Activated T-helper 9 cell treated with anti-CD3 and anti-CD28 coated beads, Interleukin-2, amount 50 U/mL, for 16 hours (primary cell): Measurements from ENCODE around the gene UBXN11.
"Not testable (repeated sequence)": the region's sequence is repeated elsewhere in the genome, so short reads cannot be mapped to it uniquely, and the experiment has no call there.

Experiments
- DNase-seq: peaks from one replicate; pipeline ENCODE4 v3.0.0-alpha.2; 2020; ENCODE audit warnings: low read depth

Gene UBXN11

GRCh38 chr1:26336477-26337205 is 30.2 kb upstream of the UBXN11 start:
- peak; percentile 86 for DNase-seq

GRCh38 chr1:26335774-26336476 is 29.5 kb upstream of the UBXN11 start:
- no peak for DNase-seq

GRCh38 chr1:26333312-26333711 is 26.9 kb upstream of the UBXN11 start:
- not testable (repeated sequence) for DNase-seq

GRCh38 chr1:26330276-26330675 is 23.8 kb upstream of the UBXN11 start:
- no peak for DNase-seq

- not testable (repeated sequence) for DNase-seq
Observed at GRCh38 chr1:26329380-26329779, 22.9 kb upstream of the UBXN11 start.

GRCh38 chr1:26328597-26328996 is 22.2 kb upstream of the UBXN11 start:
- DNase-seq, result no peak

GRCh38 chr1:26327956-26328362 is 21.5 kb upstream of the UBXN11 start:
- DNase-seq, result no peak

- no peak for DNase-seq
Observed at GRCh38 chr1:26324550-26324949, 18.1 kb upstream of the UBXN11 start.

GRCh38 chr1:26323382-26323781 is 16.9 kb upstream of the UBXN11 start:
- DNase-seq, result no peak

- DNase-seq, result no peak
Observed at GRCh38 chr1:26322042-26322331, 15.6 kb upstream of the UBXN11 start.

- peak; percentile 90 for DNase-seq
Observed at GRCh38 chr1:26321315-26322041, 15.0 kb upstream of the UBXN11 start.

- DNase-seq, result no peak
Observed at GRCh38 chr1:26320896-26321295, 14.5 kb upstream of the UBXN11 start.

- DNase-seq, result no peak
Observed at GRCh38 chr1:26318338-26319064, 12.1 kb upstream of the UBXN11 start.

- peak; percentile 58 for DNase-seq
Observed at GRCh38 chr1:26317612-26318337, 11.3 kb upstream of the UBXN11 start, which contains the start of gene CD52. Gene CD52 (plus strand): TSS chr1:26317958. CDS start chr1:26318018, 60 bp downstream.

GRCh38 chr1:26317146-26317545 is 10.7 kb upstream of the UBXN11 start:
- DNase-seq, result no peak

GRCh38 chr1:26315874-26316850 is 9.7 kb upstream of the UBXN11 start:
- no peak for DNase-seq

GRCh38 chr1:26314501-26314900 is 8.1 kb upstream of the UBXN11 start:
- no peak for DNase-seq

GRCh38 chr1:26307966-26308899 is 1.8 kb upstream of the UBXN11 start:
- not testable (repeated sequence) for DNase-seq

GRCh38 chr1:26307363-26307781 is 936 bp upstream of the UBXN11 start:
- no peak for DNase-seq
